Stomach (tissue), 9 donors: ENCODE measurements around the gene REXO4. TPM values are rescaled to one million over a fixed set of nuclear protein-coding genes. Genes with fewer than 3 reads are reported as not detected.

Source experiments
- DNase-seq, 2 donors: peaks; one replicate each; pipeline versions ENCODE4 v3.0.0 to v3.0.0-alpha.2; 2013 to 2019
- H3K27ac ChIP-seq, 5 donors: fragments of 200-600 bp in 4 of 5; sonication (generic) in 4 of 5; one replicate each; pipeline ENCODE4 v1.5.1; 2013 to 2019; ENCODE audit warnings: mild to moderate bottlenecking in 1 of 5, moderate library complexity in 1 of 5
- H3K27me3 ChIP-seq, 3 donors: fragments of 200-600 bp; sonication (generic); one replicate each; pipeline ENCODE4 v1.5.1; 2017 to 2019; ENCODE audit warnings: mixed run types in 1 of 3
- H3K36me3 ChIP-seq, 4 donors: fragments of 200-600 bp; sonication (generic); 1 replicate in 3 of 4; 2 replicates in 1 of 4; pipeline ENCODE4 v1.5.1; 2016 to 2019
- H3K4me1 ChIP-seq, 4 donors: fragments of 200-600 bp; sonication (generic); one replicate each; pipeline ENCODE4 v1.5.1; 2016 to 2019
- H3K4me3 ChIP-seq, 4 donors: fragments of 200-600 bp; sonication (generic) in 3 of 4; one replicate each; pipeline ENCODE4 v1.5.1; 2016 to 2019; ENCODE audit warnings: mild to moderate bottlenecking in 1 of 4
- H3K9me3 ChIP-seq, 4 donors: fragments of 200-600 bp; sonication (generic); one replicate each; pipeline ENCODE4 v1.5.1; 2016 to 2019
- EP300 ChIP-seq: sonication (generic); formaldehyde crosslinking; IDR thresholded peaks from one replicate; pipeline ENCODE4 v1.6.1; 2017; ENCODE audit warnings: antibody characterized with exemption
- POLR2A ChIP-seq, 4 donors: fragments of 450-650 bp; IDR thresholded peaks; one replicate each; pipeline ENCODE4 v1.6.1; 2016; ENCODE audit warnings: antibody characterized with exemption in 4 of 4, control low read depth in 2 of 4, mild to moderate bottlenecking in 1 of 4, moderate library complexity in 1 of 4
- POLR2AphosphoS5 ChIP-seq, 3 donors: sonication (generic); formaldehyde crosslinking; IDR thresholded peaks; one replicate each; pipeline ENCODE4 v1.6.1; 2016; ENCODE audit warnings: antibody characterized with exemption in 3 of 3
- WGBS, 5 donors: extraction: QIAGEN DNeasy Blood & Tissue Kit in 3 of 5; methylation state at CpG; one replicate each; pipeline versions ENCODE4 v1.1.5 to v1.1.7; 2013 to 2018; 5-methylcytosine and 5-hydroxymethylcytosine counted together
- intact Hi-C: fragments of 100-400 bp; cut with DNase I; formaldehyde crosslinking; loops from one replicate; pipeline ENCODE4 v1.15.1; 2023; ENCODE audit warnings: low total_unique reads
- polyA plus RNA-seq, 3 donors: library from polyadenylated mRNA; stranded (reverse); fragments of 200-250 nt; gene quantifications; one replicate each; pipeline ENCODE4 v1.2.3, GENCODE V29; 2013
- total RNA-seq, 5 donors: library from RNA; depleted of rRNA; stranded (reverse); fragments of >200 nt; gene quantifications; one replicate each; pipeline versions ENCODE4 v1.1.0 to v1.2.3, GENCODE V29; 2014 to 2016
- TF ChIP-seq, protein P1 (sequence below), 7 experiments: fragments of 450-650 bp in 4 of 7; fragments of 200-600 bp in 3 of 7; sonication (generic) in 3 of 7; IDR thresholded peaks; one replicate each; pipeline ENCODE4 v1.5.1; 2016 to 2019; ENCODE audit warnings: antibody characterized with exemption in 7 of 7, control low read depth in 2 of 7, mild to moderate bottlenecking in 1 of 7
- donor health status: healthy with polysubstance abuse.
- donor health status: Bipolar disorder and iron deficiency.
- donor health status: healthy.

The REXO4 gene
- total and polyA plus RNA-seq, 8 donors = 0.45 to 64.3 (median 12.9) TPM

DNA sequence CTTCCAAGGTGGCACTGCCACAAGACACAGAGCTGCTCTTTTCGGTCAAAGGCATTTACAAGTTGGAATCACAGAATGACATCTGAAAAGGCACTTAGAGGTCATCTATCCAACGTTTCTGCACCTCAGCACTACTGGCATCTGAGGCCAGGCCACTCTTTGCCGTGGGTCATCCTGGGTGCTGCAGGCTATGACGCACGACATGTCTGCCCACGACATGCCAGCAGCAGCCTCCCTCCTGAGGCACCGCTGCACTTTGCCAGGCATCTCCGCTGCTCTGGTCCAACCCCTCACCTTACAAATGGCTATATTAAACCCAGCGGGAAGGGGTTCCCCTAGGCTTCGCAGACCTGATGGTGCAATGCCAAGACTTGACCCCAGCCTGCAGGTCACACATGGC lies 50.0 kb downstream of the REXO4 start:
- WGBS, 5 donors = 63 to 77% (median 74%) methylated on average over 10 of the region's 10 CpGs
- TF ChIP-seq, protein P1, sequence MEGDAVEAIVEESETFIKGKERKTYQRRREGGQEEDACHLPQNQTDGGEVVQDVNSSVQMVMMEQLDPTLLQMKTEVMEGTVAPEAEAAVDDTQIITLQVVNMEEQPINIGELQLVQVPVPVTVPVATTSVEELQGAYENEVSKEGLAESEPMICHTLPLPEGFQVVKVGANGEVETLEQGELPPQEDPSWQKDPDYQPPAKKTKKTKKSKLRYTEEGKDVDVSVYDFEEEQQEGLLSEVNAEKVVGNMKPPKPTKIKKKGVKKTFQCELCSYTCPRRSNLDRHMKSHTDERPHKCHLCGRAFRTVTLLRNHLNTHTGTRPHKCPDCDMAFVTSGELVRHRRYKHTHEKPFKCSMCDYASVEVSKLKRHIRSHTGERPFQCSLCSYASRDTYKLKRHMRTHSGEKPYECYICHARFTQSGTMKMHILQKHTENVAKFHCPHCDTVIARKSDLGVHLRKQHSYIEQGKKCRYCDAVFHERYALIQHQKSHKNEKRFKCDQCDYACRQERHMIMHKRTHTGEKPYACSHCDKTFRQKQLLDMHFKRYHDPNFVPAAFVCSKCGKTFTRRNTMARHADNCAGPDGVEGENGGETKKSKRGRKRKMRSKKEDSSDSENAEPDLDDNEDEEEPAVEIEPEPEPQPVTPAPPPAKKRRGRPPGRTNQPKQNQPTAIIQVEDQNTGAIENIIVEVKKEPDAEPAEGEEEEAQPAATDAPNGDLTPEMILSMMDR (IDR thresholded peaks at IDR 0.05) = no peak
- TF ChIP-seq EP300 (no peak), POLR2A (IDR thresholded peaks at IDR 0.05) (no peak), POLR2AphosphoS5 (IDR thresholded peaks at IDR 0.05) (no peak)
- peak overlapping the region; percentile 60 to 75 (median 63) for H3K27ac ChIP-seq
- no peaks in the 10 kb centered on the region for H3K9me3 ChIP-seq
- intact Hi-C loops = no loop called here
- H3K27me3 ChIP-seq = no peaks in the 10 kb centered on the region
- H3K4me3 ChIP-seq = peak overlapping the region in 1 of 4 donors; percentile 25
- peaks cover 61 to 78% (median 71%) of the 10 kb centered on the region in 4 donors for H3K36me3 ChIP-seq
- no peak for DNase-seq
- H3K4me1 ChIP-seq = peaks cover 57 to 82% (median 64%) of the 10 kb centered on the region in 4 donors

DNA sequence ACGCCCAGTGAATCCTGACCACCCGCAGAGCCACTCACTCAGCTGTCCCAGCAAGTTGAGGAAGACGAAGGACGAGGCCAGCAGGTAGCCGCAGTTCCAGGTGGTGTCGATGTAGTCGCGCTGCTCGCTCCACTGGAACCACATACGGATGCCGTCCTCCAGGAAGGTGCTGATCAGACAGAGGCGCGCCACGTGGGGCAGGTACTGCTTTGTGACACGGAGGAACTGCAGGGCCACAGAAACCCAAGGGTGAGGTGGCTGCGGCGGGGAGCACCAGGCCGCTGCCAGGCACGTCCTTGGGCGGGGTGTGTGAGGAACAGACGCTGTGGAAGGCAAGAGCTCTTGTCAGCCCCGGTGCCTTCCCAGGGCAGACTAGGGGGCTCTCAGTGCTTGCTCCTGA lies 50.6 kb downstream of the REXO4 start:
- H3K27ac ChIP-seq = peak overlapping the region in 4 of 5 donors; percentile 60 to 75 (median 68)
- no peaks in the 10 kb centered on the region for H3K9me3 ChIP-seq
- 77 to 89% (median 86%) methylated on average over 17 to 22 of the region's 22 CpGs for WGBS, 5 donors
- no peak overlapping the region for H3K4me3 ChIP-seq
- no peak for DNase-seq
- no peaks in the 10 kb centered on the region for H3K27me3 ChIP-seq
- intact Hi-C loops = no loop called here
- TF ChIP-seq EP300 (no peak), POLR2AphosphoS5 (IDR thresholded peaks at IDR 0.05) (no peak), POLR2A (IDR thresholded peaks at IDR 0.05) (no peak)
- TF ChIP-seq, protein P1 (IDR thresholded peaks at IDR 0.05) = no peak
- peaks cover 63 to 78% (median 71%) of the 10 kb centered on the region in 4 donors for H3K36me3 ChIP-seq
- peaks cover 51 to 77% (median 58%) of the 10 kb centered on the region in 4 donors for H3K4me1 ChIP-seq

DNA sequence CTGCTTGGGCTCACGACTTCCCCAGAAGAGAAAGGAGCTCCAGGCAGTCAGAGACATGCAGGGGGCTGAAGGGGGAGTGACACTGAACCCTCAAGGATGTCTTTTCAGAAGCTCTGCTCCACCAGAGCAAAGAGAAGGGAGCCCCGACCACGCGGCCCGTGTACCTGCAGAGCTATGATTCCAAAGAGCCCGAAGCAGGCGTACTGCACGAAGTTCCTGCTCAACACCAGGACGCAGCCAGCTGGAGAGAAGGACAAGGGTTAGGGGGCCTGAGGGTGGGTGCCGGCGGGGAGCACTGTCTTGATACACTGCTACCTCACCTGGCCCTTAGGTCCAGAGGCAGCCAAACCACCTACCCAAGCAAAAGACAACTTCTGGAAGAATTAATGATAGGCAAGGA lies 51.4 kb downstream of the REXO4 start:
- TF ChIP-seq, protein P1 (IDR thresholded peaks at IDR 0.05) = no peak
- TF ChIP-seq POLR2A (IDR thresholded peaks at IDR 0.05) (no peak), POLR2AphosphoS5 (IDR thresholded peaks at IDR 0.05) (no peak), EP300 (no peak)
- intact Hi-C loops = no loop called here
- no peaks in the 10 kb centered on the region for H3K27me3 ChIP-seq
- H3K4me3 ChIP-seq = no peak overlapping the region
- H3K4me1 ChIP-seq = peaks cover 43 to 69% (median 51%) of the 10 kb centered on the region in 4 donors
- no peaks in the 10 kb centered on the region for H3K9me3 ChIP-seq
- DNase-seq = no peak
- peaks cover 71 to 83% (median 77%) of the 10 kb centered on the region in 4 donors for H3K36me3 ChIP-seq
- WGBS, 5 donors = 87 to 94% (median 91%) methylated on average over 11 of the region's 11 CpGs
- H3K27ac ChIP-seq = no peak overlapping the region

DNA sequence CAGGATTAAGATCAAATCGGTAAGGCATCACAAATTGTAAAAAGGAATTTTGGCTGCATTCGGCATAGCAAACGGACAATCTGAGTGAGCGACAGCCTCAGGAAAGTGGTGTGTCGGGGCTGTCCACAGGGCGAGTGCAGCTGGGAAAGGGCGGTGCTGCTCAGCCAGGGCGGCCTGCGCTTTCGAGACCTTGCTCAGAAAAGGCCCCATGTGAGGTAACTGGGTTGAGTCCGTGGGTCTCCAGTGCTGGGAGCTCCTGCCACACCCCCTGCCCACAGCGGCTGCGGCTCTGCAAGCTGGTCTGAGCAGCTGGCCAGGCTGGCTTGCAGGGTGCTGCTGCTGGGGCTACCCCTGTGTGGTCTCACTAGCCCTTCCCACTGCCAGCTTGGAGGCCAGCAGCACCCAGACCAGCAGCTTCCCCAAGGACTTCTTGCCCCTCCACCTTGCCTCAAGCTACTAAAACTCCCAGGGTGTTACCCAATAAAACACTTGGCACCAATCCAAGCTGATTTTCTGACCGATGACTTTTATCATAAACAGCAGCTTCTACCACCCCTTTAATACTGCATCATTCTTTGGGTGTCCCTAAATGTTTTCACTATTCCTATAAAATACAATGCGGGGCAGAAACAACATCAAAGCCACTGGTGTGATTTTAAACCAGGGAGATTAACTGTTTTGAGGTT lies 55.3 kb downstream of the REXO4 start:
- H3K4me1 ChIP-seq = peaks cover 19 to 61% (median 43%) of the 10 kb centered on the region in 4 donors
- no peaks in the 10 kb centered on the region for H3K9me3 ChIP-seq
- 83 to 88% (median 86%) methylated on average over 13 to 15 of the region's 15 CpGs for WGBS, 5 donors
- peaks cover 69 to 92% (median 84%) of the 10 kb centered on the region in 4 donors for H3K36me3 ChIP-seq
- no peak for DNase-seq
- intact Hi-C loops = no loop called here
- TF ChIP-seq POLR2A (IDR thresholded peaks at IDR 0.05) (no peak), EP300 (no peak), POLR2AphosphoS5 (IDR thresholded peaks at IDR 0.05) (no peak)
- TF ChIP-seq, protein P1 (IDR thresholded peaks at IDR 0.05) = no peak
- H3K27me3 ChIP-seq = no peaks in the 10 kb centered on the region
- H3K27ac ChIP-seq = peak overlapping the region in 1 of 5 donors; percentile 20
- H3K4me3 ChIP-seq = no peak overlapping the region
